Measurements from ENCODE around the gene MAD1L1.

Gene MAD1L1

GRCh38 chr7:1787241-1787640 is 445.5 kb downstream of the MAD1L1 start:
- no peak for DNase-seq (ENCODE audit: low read depth)

DNA sequence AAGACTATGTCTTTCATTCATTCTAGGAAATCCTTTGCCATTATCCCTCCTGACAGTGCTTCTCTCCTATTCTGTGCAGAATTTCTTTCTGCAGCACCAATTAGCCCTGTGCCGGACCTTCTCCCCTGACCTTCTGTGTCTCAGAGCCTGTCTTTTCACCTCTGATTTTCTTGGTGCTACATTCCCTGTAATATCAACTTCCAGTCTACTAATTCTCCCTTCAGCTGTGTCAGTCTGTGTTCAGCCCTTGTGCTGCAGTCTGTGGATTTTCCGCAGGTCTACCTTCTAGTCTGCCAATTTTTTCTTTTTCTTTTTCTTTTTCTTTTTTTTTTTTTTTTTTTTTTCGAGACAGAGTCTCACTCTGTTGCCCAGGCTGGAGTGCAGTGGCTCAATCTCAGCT is 446.9 kb downstream of the MAD1L1 start:
- no peak for DNase-seq (ENCODE audit: low read depth)

GRCh38 chr7:1781369-1781768 is 451.4 kb downstream of the MAD1L1 start:
- DNase-seq (ENCODE audit: low read depth), result no peak

DNA sequence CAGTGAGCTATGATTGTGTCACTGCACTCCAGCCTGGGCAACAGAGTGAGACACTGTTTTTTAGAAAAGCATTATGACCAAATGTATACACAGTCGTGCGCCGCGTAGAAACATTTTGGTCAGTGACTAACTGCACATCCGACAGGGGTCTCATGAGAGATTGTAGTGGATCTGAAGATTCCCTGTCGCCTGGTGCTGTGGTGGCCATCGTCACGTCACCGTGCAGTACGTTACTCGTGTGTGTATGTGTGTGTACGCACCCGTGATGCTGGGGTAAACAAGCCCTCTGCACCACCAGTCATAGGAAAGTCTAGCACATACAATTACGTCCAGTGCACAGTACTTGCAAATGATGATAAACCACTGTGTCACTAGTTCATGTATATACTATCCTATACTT is 453.3 kb downstream of the MAD1L1 start:
- DNase-seq (ENCODE audit: low read depth), result no peak

- no peak for DNase-seq (ENCODE audit: low read depth)
Observed at GRCh38 chr7:1777122-1777521, 455.6 kb downstream of the MAD1L1 start.

DNA sequence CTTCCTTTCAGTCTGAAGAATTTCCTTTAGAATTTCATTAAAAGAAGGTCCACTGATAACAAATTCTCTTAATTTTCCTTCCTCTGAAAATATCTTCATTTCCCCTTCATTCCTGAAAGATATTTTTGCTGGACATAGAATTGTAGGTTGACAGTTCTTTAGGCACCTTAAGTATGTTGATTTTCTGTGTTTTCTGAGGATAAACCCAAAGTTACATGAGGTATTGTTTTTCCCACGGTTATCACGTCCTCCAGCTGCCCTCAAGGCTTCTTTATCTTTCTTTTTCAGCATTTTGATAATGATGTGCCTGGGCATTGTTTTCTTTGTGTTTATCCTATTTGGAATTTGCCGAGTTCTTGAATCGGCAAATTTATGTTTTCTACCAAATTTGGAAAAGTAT is 457.4 kb downstream of the MAD1L1 start:
- no peak for DNase-seq (ENCODE audit: low read depth)

- DNase-seq (ENCODE audit: low read depth), result no peak
Observed at GRCh38 chr7:1770331-1770730, 462.4 kb downstream of the MAD1L1 start.

DNA sequence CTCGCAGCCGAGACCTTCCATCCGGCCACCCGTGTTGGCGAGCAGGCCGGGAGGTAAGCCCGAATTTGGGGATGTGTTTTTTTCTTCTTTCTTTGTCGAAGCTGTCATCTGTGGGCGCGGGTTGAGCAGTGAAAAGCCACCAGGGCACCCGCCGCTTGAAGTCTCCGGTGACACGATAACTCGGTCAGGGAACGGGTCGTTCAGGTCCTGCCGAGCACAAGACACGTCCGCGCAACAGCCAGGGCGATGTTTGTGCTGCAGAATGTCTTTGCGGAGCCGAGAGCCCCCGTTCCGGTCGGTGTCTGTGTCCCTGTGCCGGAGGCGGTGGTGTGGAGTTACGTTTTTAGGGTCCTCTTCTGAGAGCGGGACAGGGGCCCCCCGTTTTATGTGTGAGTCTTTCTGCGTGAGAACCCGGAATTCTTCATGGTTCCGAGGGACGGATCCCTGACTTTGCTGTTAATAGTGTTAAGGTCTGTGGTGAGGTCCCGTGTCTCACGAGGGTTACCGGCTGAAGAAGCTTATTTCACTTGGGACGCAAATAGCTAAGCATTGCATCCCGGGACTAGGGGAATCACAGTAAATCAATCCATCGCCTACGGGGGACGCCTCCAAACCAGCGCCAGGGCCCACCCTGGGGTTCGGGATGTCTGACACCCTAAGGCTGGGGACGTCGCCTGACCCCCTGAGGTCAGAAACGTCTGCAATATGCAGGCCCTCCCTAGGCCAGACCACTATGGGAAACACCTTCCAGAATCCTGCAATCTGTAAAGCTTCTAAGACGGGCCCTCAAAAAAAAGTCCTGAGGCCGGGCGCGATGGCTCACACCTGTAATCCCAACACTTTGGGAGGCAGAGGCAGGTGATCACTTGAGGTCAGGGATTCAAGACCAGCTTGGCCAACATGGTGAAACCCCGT is 463.2 kb downstream of the MAD1L1 start:
- no peak for DNase-seq (ENCODE audit: low read depth)

- no peak for DNase-seq (ENCODE audit: low read depth)
Observed at GRCh38 chr7:1768832-1769231, 463.9 kb downstream of the MAD1L1 start.

- no peak for DNase-seq (ENCODE audit: low read depth)
Observed at GRCh38 chr7:1767524-1767923, 465.2 kb downstream of the MAD1L1 start.

Data from HS-5 (cell line).